Left lung (tissue), 10 donors: ENCODE data around the gene PRDM13. TPM values are rescaled to one million over a fixed set of nuclear protein-coding genes. Genes with fewer than 3 reads are reported as not detected.
"Not testable (repeated sequence)": the region's sequence is repeated elsewhere in the genome, so short reads cannot be mapped to it uniquely, and the experiment has no call there.

Experiments used
- ATAC-seq: fragments of 200-7000 bp; cut with Tn5 transposase; one replicate; pipeline ENCODE4 v1.9.1; 2020; ENCODE audit warnings: moderate library complexity
- DNase-seq, 4 donors: peaks; one replicate each; pipeline ENCODE4 v3.0.0-alpha.2; 2013 to 2020
- H3K27ac ChIP-seq, 2 donors: fragments of 200-600 bp; sonication (generic) in 1 of 2; one replicate each; pipeline versions ENCODE4 v1.5.0 to v1.8.0; 2020 to 2021
- H3K27me3 ChIP-seq, 2 donors: fragments of 200-600 bp; sonication (generic) in 1 of 2; one replicate each; pipeline versions ENCODE4 v1.5.0 to v1.8.0; 2020 to 2021
- H3K36me3 ChIP-seq, 2 donors: fragments of 200-600 bp; sonication (generic) in 1 of 2; one replicate each; pipeline versions ENCODE4 v1.5.0 to v1.8.0; 2020 to 2021
- H3K4me1 ChIP-seq, 2 donors: fragments of 200-600 bp; one replicate each; pipeline ENCODE4 v1.8.0; 2021
- H3K4me3 ChIP-seq, 2 donors: fragments of 200-600 bp; sonication (generic) in 1 of 2; one replicate each; pipeline versions ENCODE4 v1.5.0 to v1.8.0; 2020 to 2021; ENCODE audit warnings: mild to moderate bottlenecking in 1 of 2
- H3K9me3 ChIP-seq, 2 donors: fragments of 200-600 bp; sonication (generic) in 1 of 2; one replicate each; pipeline versions ENCODE4 v1.5.0 to v1.8.0; 2020 to 2021
- intact Hi-C, 2 donors: fragments of 100-400 bp; cut with DNase I; formaldehyde crosslinking; loops; one replicate each; pipeline versions ENCODE4 v1.11.2 to v1.14.2; 2022
- polyA plus RNA-seq, 6 donors: library from polyadenylated mRNA; unstranded; fragments of 120-200 nt; gene quantifications; one replicate each; pipeline ENCODE4 v1.2.1, GENCODE V29; 2013; ENCODE audit not compliant: insufficient read length in 6 of 6
- total RNA-seq, 2 donors: library from RNA; stranded (reverse); fragmentation: NEBNext Ultra II Directional; extraction: Animal tissue kit (Norgen Biotek cat#: 25700); gene quantifications; one replicate each; pipeline ENCODE4 v1.2.1, GENCODE V29; 2021
- TF ChIP-seq, protein P1 (sequence below), 2 donors: fragments of 200-600 bp; sonication (generic) in 1 of 2; IDR thresholded peaks; one replicate each; pipeline versions ENCODE4 v1.5.0 to v1.8.0; 2021; ENCODE audit warnings: antibody characterized with exemption in 2 of 2
- donor health status: DM: no; HTN: yes; CAD: no.
- donor health status: DM: no; HTN: no; CAD: no.

PRDM13 gene
- total and polyA plus RNA-seq, 8 donors = not detected

- Histone ChIP-seq H3K36me3 (no peaks in the 10 kb centered on the region), H3K27ac (no peak overlapping the region), H3K27me3 (peaks cover 0 to 15% of the 10 kb centered on the region in 2 donors), H3K4me3 (no peak overlapping the region), H3K4me1 (no peaks in the 10 kb centered on the region), H3K9me3 (peaks cover 0 to 22% of the 10 kb centered on the region in 2 donors)
- intact Hi-C loops = no loop called here
- DNase-seq (no peak), ATAC-seq (no peak)
- TF ChIP-seq, protein P1, sequence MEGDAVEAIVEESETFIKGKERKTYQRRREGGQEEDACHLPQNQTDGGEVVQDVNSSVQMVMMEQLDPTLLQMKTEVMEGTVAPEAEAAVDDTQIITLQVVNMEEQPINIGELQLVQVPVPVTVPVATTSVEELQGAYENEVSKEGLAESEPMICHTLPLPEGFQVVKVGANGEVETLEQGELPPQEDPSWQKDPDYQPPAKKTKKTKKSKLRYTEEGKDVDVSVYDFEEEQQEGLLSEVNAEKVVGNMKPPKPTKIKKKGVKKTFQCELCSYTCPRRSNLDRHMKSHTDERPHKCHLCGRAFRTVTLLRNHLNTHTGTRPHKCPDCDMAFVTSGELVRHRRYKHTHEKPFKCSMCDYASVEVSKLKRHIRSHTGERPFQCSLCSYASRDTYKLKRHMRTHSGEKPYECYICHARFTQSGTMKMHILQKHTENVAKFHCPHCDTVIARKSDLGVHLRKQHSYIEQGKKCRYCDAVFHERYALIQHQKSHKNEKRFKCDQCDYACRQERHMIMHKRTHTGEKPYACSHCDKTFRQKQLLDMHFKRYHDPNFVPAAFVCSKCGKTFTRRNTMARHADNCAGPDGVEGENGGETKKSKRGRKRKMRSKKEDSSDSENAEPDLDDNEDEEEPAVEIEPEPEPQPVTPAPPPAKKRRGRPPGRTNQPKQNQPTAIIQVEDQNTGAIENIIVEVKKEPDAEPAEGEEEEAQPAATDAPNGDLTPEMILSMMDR (IDR thresholded peaks at IDR 0.05) = no peak
Observed at GRCh38 chr6:99641270-99641669, 34.6 kb downstream of the PRDM13 start.

DNA sequence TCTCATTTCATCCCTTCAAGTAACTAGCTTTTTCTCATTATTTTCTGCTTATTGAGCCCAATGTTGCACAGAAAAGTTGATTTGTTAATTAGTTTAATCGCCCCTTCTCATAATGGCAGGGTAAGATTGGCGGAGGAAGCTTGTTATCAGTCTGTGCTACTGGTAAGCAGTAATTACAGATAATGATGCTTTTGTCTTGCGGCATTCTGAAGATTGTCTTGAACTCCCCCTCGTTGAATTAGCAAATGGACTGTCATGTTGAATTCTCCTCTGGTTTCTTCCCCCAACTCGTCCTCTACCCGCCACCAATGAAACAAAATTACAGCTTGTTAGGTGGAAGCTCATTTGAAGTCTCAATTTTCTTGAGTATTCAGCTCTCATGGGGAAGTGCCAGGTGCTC, 39.4 kb downstream of the PRDM13 start:
- ATAC-seq = no peak
- Histone ChIP-seq H3K27ac (no peak overlapping the region), H3K4me1 (no peaks in the 10 kb centered on the region), H3K9me3 (no peaks in the 10 kb centered on the region), H3K36me3 (no peaks in the 10 kb centered on the region), H3K4me3 (no peak overlapping the region), H3K27me3 (peaks cover 0 to 10% of the 10 kb centered on the region in 2 donors)
- DNase-seq = no peak
- intact Hi-C loops = no loop called here
- TF ChIP-seq, protein P1 (IDR thresholded peaks at IDR 0.05) = no peak

GRCh38 chr6:99650091-99650571, 43.5 kb downstream of the PRDM13 start:
- intact Hi-C loops, H3K4me1 ChIP-seq, H3K27me3 ChIP-seq, ATAC-seq, H3K36me3 ChIP-seq, H3K9me3 ChIP-seq, DNase-seq, H3K4me3 ChIP-seq, H3K27ac ChIP-seq: not testable (repeated sequence)

DNA sequence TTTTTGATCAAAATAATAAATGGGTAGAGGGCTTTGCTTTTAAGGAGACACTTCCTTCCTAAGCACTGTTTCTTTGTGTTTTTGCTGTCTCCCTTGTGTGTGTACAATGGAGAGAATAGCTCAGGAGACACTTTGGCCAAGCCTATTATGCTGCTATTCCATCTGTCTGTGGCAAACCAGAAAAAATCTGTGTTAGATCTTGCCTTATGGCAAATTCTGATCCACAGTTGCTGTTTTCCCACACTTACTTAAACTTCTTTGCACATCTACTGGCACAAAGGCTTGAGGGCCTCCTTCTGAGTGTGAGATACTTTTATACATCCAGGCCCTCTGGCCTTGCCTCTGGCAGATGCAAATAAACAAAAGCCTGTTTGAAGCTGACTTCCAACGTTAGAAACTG, 53.6 kb downstream of the PRDM13 start:
- Histone ChIP-seq H3K4me1 (no peaks in the 10 kb centered on the region), H3K27ac (no peak overlapping the region), H3K36me3 (no peaks in the 10 kb centered on the region), H3K9me3 (no peaks in the 10 kb centered on the region), H3K27me3 (no peaks in the 10 kb centered on the region), H3K4me3 (no peak overlapping the region)
- TF ChIP-seq, protein P1 (IDR thresholded peaks at IDR 0.05) = no peak
- DNase-seq = no peak
- ATAC-seq = no peak
- intact Hi-C loops = no loop called here

DNA sequence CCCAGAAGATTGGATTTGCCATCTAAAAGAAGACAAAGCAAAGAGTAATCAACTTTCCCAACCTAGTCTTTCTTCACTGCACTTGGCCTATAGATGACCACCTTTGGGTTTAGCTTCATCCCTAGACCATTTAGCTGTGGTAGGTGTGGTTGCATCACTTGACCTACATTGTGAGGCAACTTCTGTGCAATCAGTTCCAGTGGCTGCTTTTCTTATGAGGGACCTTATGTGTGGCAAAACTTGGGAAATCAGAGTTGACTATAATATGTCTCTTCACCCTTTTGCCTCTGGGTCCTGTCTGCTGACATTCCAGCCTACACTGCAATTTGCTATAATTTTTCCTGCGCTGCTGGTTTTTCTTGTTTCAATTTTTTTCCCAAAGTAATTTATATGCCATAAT, 55.2 kb downstream of the PRDM13 start:
- intact Hi-C loops = no loop called here
- ATAC-seq (no peak), DNase-seq (no peak)
- TF ChIP-seq, protein P1 (IDR thresholded peaks at IDR 0.05) = no peak
- H3K9me3 ChIP-seq = no peaks in the 10 kb centered on the region
- H3K4me3 ChIP-seq = no peak overlapping the region
- H3K27ac ChIP-seq = no peak overlapping the region
- H3K27me3 ChIP-seq = no peaks in the 10 kb centered on the region
- no peaks in the 10 kb centered on the region for H3K4me1 ChIP-seq
- no peaks in the 10 kb centered on the region for H3K36me3 ChIP-seq

DNA sequence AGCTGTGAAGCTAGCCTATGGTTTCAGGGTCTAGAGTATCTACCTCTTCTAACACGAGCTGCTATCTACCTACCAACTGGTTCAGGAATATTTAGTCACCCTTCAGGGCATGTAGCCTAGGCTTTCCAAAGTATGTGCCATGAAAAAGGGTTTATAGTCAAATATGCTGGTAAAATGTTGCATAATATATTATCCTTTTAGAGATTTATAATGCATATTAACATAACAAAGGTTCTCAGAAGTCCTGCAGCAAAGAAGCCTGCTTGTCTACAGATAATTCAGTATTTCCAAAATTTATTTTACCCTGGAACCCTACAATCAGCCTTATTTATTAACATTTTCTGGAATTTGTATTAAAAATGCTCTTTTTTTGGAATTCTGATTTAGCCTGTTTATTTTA, 56.0 kb downstream of the PRDM13 start:
- TF ChIP-seq, protein P1 (IDR thresholded peaks at IDR 0.05) = no peak
- H3K9me3 ChIP-seq = no peaks in the 10 kb centered on the region
- no peaks in the 10 kb centered on the region for H3K36me3 ChIP-seq
- no peak for ATAC-seq
- no peak overlapping the region for H3K4me3 ChIP-seq
- H3K27me3 ChIP-seq = no peaks in the 10 kb centered on the region
- intact Hi-C loops = no loop called here
- H3K4me1 ChIP-seq = no peaks in the 10 kb centered on the region
- no peak overlapping the region for H3K27ac ChIP-seq
- DNase-seq = no peak
